H1 (cell line): Measurements from ENCODE around the gene SVIL. TPM values are rescaled to one million over a fixed set of nuclear protein-coding genes. Genes with fewer than 3 reads are reported as not detected.

ENCODE experiments used
- CTCF ChIA-PET: fragments of 300-600 bp; sonication (Branson Sonifier 250); formaldehyde crosslinking; loops from one replicate; lab custom pipeline; 2021; ENCODE audit not compliant: partially characterized antibody; lab: Charles Lee
- POLR2A ChIA-PET: fragments of 300-600 bp; sonication (Branson Sonifier 250); formaldehyde crosslinking; loops from one replicate; lab custom pipeline; 2021; ENCODE audit warnings: inconsistent platforms; ENCODE audit not compliant: partially characterized antibody; lab: Charles Lee
- DNase-seq, 2 experiments: peaks; one replicate each; pipeline versions ENCODE4 v3.0.0 to v3.0.0-alpha.2; 2010 to 2022; ENCODE audit warnings: low spot score in 2 of 2, low read depth in 1 of 2, mixed read lengths in 1 of 2
- FAIRE-seq: peaks from 2 replicates; lab custom pipeline; 2011; peaks lifted over from hg19 to GRCh38; lab: Jason Lieb, UNC
- H2AFZ ChIP-seq: 2 replicates; pipeline ENCODE4 v1.8.1; 2012; ENCODE audit warnings: low read length, inconsistent platforms
- H2AK5ac ChIP-seq: 2 replicates; pipeline ENCODE4 v1.6.1; 2013; ENCODE audit warnings: low read depth, low read length
- H2BK120ac ChIP-seq: replicated peaks from 2 replicates; pipeline ENCODE3; 2013; ENCODE audit warnings: low read depth, low read length, inconsistent platforms
- H2BK12ac ChIP-seq: 2 replicates; pipeline ENCODE4 v1.6.1; 2013; ENCODE audit warnings: low read depth, low read length
- H2BK15ac ChIP-seq: 2 replicates; pipeline ENCODE4 v1.6.1; 2013; ENCODE audit warnings: low read length
- H2BK20ac ChIP-seq: 2 replicates; pipeline ENCODE4 v1.6.1; 2013; ENCODE audit warnings: low read length
- H2BK5ac ChIP-seq: 2 replicates; pipeline ENCODE4 v1.6.1; 2013; ENCODE audit warnings: low read depth, low read length
- H3K14ac ChIP-seq: 2 replicates; pipeline ENCODE4 v1.6.1; 2013; ENCODE audit warnings: inconsistent platforms; ENCODE audit not compliant: insufficient read length
- H3K18ac ChIP-seq: 2 replicates; pipeline ENCODE4 v1.6.1; 2013; ENCODE audit warnings: low read length; ENCODE audit errors: extremely low read depth
- H3K23ac ChIP-seq: 2 replicates; pipeline ENCODE4 v1.6.1; 2013; ENCODE audit warnings: inconsistent platforms; ENCODE audit not compliant: insufficient read length
- H3K23me2 ChIP-seq: 2 replicates; pipeline ENCODE4 v1.6.1; 2013; ENCODE audit warnings: low read depth, low read length
- H3K27ac ChIP-seq: 2 replicates; pipeline ENCODE4 v1.6.1; 2011; ENCODE audit warnings: low read depth, low read length, inconsistent platforms
- H3K27me3 ChIP-seq, 4 experiments: replicated peaks in 1 of 4; 1 replicate in 1 of 4; 2 replicates in 3 of 4; pipeline versions ENCODE4 v1.6.1 to v1.8.1; 2011 to 2013; ENCODE audit warnings: low read length in 3 of 4, mild to moderate bottlenecking in 3 of 4, inconsistent platforms in 2 of 4, mixed read lengths in 2 of 4, moderate library complexity in 1 of 4; ENCODE audit not compliant: control insufficient read depth in 3 of 4, insufficient read depth in 3 of 4; ENCODE audit errors: extremely low read depth in 1 of 4
- H3K36me3 ChIP-seq, 4 experiments: 2 replicates each; pipeline versions ENCODE4 v1.6.1 to v1.8.1; 2011 to 2013; ENCODE audit warnings: mild to moderate bottlenecking in 4 of 4, low read length in 3 of 4, moderate library complexity in 2 of 4, control low read depth in 1 of 4, inconsistent platforms in 1 of 4; ENCODE audit not compliant: insufficient read depth in 4 of 4, control insufficient read depth in 2 of 4
- H3K4ac ChIP-seq: replicated peaks from 2 replicates; pipeline ENCODE3; 2013; ENCODE audit warnings: low read length, low read depth, mixed read lengths, inconsistent platforms; ENCODE audit not compliant: insufficient read length
- H3K4me1 ChIP-seq, 4 experiments: replicated peaks in 1 of 4; 1 replicate in 1 of 4; 2 replicates in 3 of 4; pipeline versions ENCODE4 v1.6.1 to v1.8.1; 2011 to 2013; ENCODE audit warnings: low read length in 3 of 4, inconsistent platforms in 2 of 4, mixed read lengths in 1 of 4; ENCODE audit not compliant: insufficient read depth in 4 of 4, control insufficient read depth in 3 of 4
- H3K4me2 ChIP-seq, 2 experiments: 2 replicates each; pipeline versions ENCODE4 v1.6.1 to v1.8.1; 2011 to 2013; ENCODE audit warnings: low read depth in 2 of 2, low read length in 2 of 2, control low read depth in 1 of 2, inconsistent platforms in 1 of 2, mild to moderate bottlenecking in 1 of 2; ENCODE audit not compliant: insufficient read depth in 1 of 2
- H3K4me3 ChIP-seq, 4 experiments: fragments of 200-600, 300-600 bp in 1 of 4; sonication (generic), shearing (Covaris generic), sonication (Bioruptor Twin) in 1 of 4; 2 replicates each; pipeline versions ENCODE4 v1.5.1 to v1.8.1; 2011 to 2016; ENCODE audit warnings: low read length in 4 of 4, low read depth in 3 of 4, control low read depth in 2 of 4, inconsistent platforms in 2 of 4, mild to moderate bottlenecking in 2 of 4, mixed read lengths in 1 of 4, moderate library complexity in 1 of 4; ENCODE audit not compliant: insufficient read depth in 2 of 4; ENCODE audit errors: extremely low read depth in 1 of 4
- H3K56ac ChIP-seq: replicated peaks from 2 replicates; pipeline ENCODE3; 2013; ENCODE audit warnings: low read depth, mild to moderate bottlenecking, mixed read lengths, low read length, inconsistent platforms; ENCODE audit not compliant: insufficient read length
- H3K79me1 ChIP-seq: 2 replicates; pipeline ENCODE4 v1.6.1; 2013; ENCODE audit warnings: low read depth, low read length, control low read depth
- H3K79me2 ChIP-seq, 2 experiments: 2 replicates each; pipeline versions ENCODE4 v1.6.1 to v1.8.1; 2012 to 2013; ENCODE audit warnings: low read length in 2 of 2, mild to moderate bottlenecking in 2 of 2, inconsistent platforms in 1 of 2; ENCODE audit not compliant: insufficient read depth in 2 of 2, control insufficient read depth in 1 of 2
- H3K9ac ChIP-seq, 4 experiments: replicated peaks in 1 of 4; 1 replicate in 1 of 4; 2 replicates in 3 of 4; pipeline versions ENCODE4 v1.6.1 to v1.8.1; 2011 to 2013; ENCODE audit warnings: low read depth in 3 of 4, low read length in 3 of 4, control low read depth in 2 of 4, mild to moderate bottlenecking in 2 of 4, moderate library complexity in 2 of 4, inconsistent platforms in 1 of 4; ENCODE audit errors: extremely low read depth in 1 of 4
- H3K9me3 ChIP-seq, 2 experiments: 2 replicates each; pipeline versions ENCODE4 v1.6.1 to v1.8.1; 2012 to 2013; ENCODE audit warnings: mild to moderate bottlenecking in 2 of 2, moderate library complexity in 2 of 2, control low read depth in 1 of 2, inconsistent platforms in 1 of 2, low read depth in 1 of 2, low read length in 1 of 2, mixed read lengths in 1 of 2; ENCODE audit not compliant: insufficient read depth in 2 of 2
- H4K20me1 ChIP-seq, 2 experiments: replicated peaks in 1 of 2; 2 replicates each; pipeline versions ENCODE3 to v1.8.1; 2011 to 2013; ENCODE audit warnings: inconsistent platforms in 2 of 2, low read length in 2 of 2, mild to moderate bottlenecking in 1 of 2; ENCODE audit not compliant: insufficient read depth in 2 of 2, control insufficient read depth in 1 of 2
- H4K5ac ChIP-seq: 2 replicates; pipeline ENCODE4 v1.6.1; 2013; ENCODE audit warnings: low read length, low read depth, mixed read lengths, inconsistent platforms; ENCODE audit not compliant: insufficient read length
- H4K8ac ChIP-seq: 2 replicates; pipeline ENCODE4 v1.8.0; 2013; ENCODE audit warnings: mild to moderate bottlenecking, moderate library complexity, low read length, inconsistent platforms; ENCODE audit not compliant: insufficient read depth; ENCODE audit errors: extremely low read depth
- H4K91ac ChIP-seq: replicated peaks from 2 replicates; pipeline ENCODE3; 2013; ENCODE audit warnings: low read length, mixed read lengths, inconsistent platforms; ENCODE audit not compliant: insufficient read length
- ATF3 ChIP-seq: IDR thresholded peaks from 2 replicates; pipeline ENCODE4 v1.6.1; 2011; ENCODE audit warnings: low read depth, mild to moderate bottlenecking, low read length; ENCODE audit not compliant: insufficient read depth
- BRCA1 ChIP-seq: IDR thresholded peaks from 2 replicates; pipeline ENCODE4 v1.6.1; 2012; ENCODE audit warnings: low read depth, low read length, improper control_type of control experiment
- CHD1 ChIP-seq: IDR thresholded peaks from 2 replicates; pipeline ENCODE4 v1.6.1; 2012; ENCODE audit warnings: low read depth, low read length, improper control_type of control experiment
- CTBP2 ChIP-seq: IDR thresholded peaks from 2 replicates; pipeline ENCODE4 v1.7.0; 2011; ENCODE audit warnings: borderline replicate concordance, mild to moderate bottlenecking, moderate library complexity, mixed read lengths, low read length; ENCODE audit not compliant: insufficient read depth, insufficient read length
- EGR1 ChIP-seq: IDR thresholded peaks from 2 replicates; pipeline ENCODE4 v1.6.1; 2011; ENCODE audit warnings: low read depth, low read length, borderline replicate concordance
- EP300 ChIP-seq, 2 experiments: IDR thresholded peaks; 1 replicate in 1 of 2; 2 replicates in 1 of 2; pipeline ENCODE4 v1.6.1; 2011 to 2012; ENCODE audit warnings: low read depth in 2 of 2, low read length in 2 of 2, mild to moderate bottlenecking in 2 of 2, borderline replicate concordance in 1 of 2, inconsistent platforms in 1 of 2, moderate library complexity in 1 of 2
- JUND ChIP-seq: IDR thresholded peaks from 2 replicates; pipeline ENCODE4 v1.6.1; 2011; ENCODE audit warnings: mild to moderate bottlenecking, improper control_type of control experiment, low read length
- KDM5A ChIP-seq: fragments of 200-600 bp; IDR thresholded peaks from 2 replicates; pipeline ENCODE4 v1.7.1; 2012; ENCODE audit warnings: mild to moderate bottlenecking, low read length, inconsistent platforms, mixed read lengths
- POLR2A ChIP-seq, 2 experiments: IDR thresholded peaks; 1 replicate in 1 of 2; 2 replicates in 1 of 2; pipeline ENCODE4 v1.6.1; 2011; ENCODE audit warnings: low read depth in 2 of 2, low read length in 2 of 2, mild to moderate bottlenecking in 2 of 2; ENCODE audit errors: control extremely low read depth in 1 of 2
- RNF2 ChIP-seq: fragments of 200-900, 300-1000 bp; sonication (generic); IDR thresholded peaks from 2 replicates; pipeline ENCODE4 v1.7.1; 2016; ENCODE audit warnings: borderline replicate concordance, low read depth, mild to moderate bottlenecking, antibody characterized with exemption, low read length; ENCODE audit not compliant: poor library complexity, severe bottlenecking; ENCODE audit errors: missing control alignments
- RXRA ChIP-seq: IDR thresholded peaks from 2 replicates; pipeline ENCODE4 v1.6.1; 2011; ENCODE audit warnings: low read depth, mild to moderate bottlenecking, low read length, moderate library complexity; ENCODE audit not compliant: insufficient read depth
- WGBS, 2 experiments: shearing (Covaris generic) in 1 of 2; methylation state at CpG; one replicate each; pipeline versions ENCODE4 v1.1.6 to v1.1.7; 2013 to 2015; ENCODE audit warnings: low lambda C conversion rate in 2 of 2, mixed read lengths in 2 of 2, inconsistent platforms in 1 of 2, low coverage in 1 of 2, missing lambda C conversion rate in 1 of 2; ENCODE audit not compliant: insufficient replicate concordance in 2 of 2, insufficient coverage in 1 of 2, insufficient read length in 1 of 2; ENCODE audit errors: extremely low coverage in 1 of 2, missing lambda C conversion rate in 1 of 2; 5-methylcytosine and 5-hydroxymethylcytosine counted together
- polyA plus RNA-seq, 7 experiments: library from polyadenylated mRNA; depleted of rRNA in 3 of 7; stranded (reverse) in 5 of 7; unstranded in 2 of 7; fragments of >200 nt in 5 of 7; fragments of 200-250 nt in 2 of 7; gene quantifications; 1 replicate in 5 of 7; 2 replicates in 1 of 7; 4 replicates in 1 of 7; pipeline versions ENCODE4 v1.2.1 to v1.2.3, GENCODE V29; 2011 to 2013; ENCODE audit warnings: missing spikeins in 2 of 7, mixed read lengths in 2 of 7
- total RNA-seq: library from RNA; stranded (reverse); fragmentation: NEBNext Ultra II Directional; extraction: Animal tissue kit (Norgen Biotek cat#: 25700); gene quantifications from 2 replicates; pipeline ENCODE4 v1.2.1, GENCODE V29; 2021

SVIL gene
- total and polyA plus RNA-seq, 2 of the 8 experiments (the other 6 are each of a cell fraction or from before 2014, with no cell fraction given): 4.7 to 15.4 TPM

DNA sequence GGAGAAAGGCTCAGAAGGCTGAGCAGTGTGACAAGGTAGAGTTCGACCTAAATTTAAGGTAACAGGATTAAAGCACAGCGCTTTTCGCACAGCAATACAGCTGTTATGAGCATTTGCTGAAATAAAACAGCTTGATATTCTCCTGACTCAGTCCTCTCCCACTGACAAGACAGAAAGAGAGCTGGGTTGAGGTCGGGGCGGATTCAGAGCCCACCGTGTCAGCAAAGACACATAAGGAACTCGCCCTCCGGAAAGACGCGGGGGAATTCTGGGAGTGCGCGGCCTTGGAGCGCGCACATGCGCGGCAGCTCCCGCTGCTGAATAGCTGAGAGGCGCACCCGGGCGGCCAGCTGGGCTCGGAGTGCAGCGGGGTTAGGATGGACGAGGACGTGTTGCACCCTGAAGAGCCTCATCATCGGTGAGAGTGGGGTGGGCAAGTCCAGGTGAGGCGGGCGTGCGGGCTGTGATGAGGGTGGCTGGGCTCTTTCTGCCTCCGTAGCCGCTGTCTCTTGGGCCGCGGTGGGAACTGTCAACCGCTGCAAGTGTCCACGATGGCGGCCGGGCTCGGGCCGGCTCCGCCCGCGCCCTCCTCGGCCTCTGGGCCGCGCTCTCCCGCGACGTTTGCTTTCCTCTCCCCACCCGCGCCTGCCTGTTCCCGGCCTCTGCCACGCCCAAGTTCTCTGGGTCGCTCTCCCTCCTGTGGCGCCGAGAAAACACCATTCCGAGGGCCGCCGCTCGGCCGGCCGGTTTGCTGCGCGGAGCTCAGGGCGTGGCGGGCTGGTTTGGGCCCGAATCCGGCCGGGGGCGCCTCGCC, 225.3 kb downstream of the SVIL start:
- H4K20me1 ChIP-seq: no peaks in the 10 kb centered on the region
- DNase-seq: no peak
- H3K18ac ChIP-seq: no peak overlapping the region
- H4K91ac ChIP-seq: no peak overlapping the region
- no peak overlapping the region for H3K4ac ChIP-seq
- H3K27me3 ChIP-seq: no peaks in the 10 kb centered on the region
- no peaks in the 10 kb centered on the region for H3K79me1 ChIP-seq
- H3K27ac ChIP-seq: no peak overlapping the region
- H3K79me2 ChIP-seq: no peaks in the 10 kb centered on the region
- no peak overlapping the region for H2BK15ac ChIP-seq
- no peak overlapping the region for H2BK120ac ChIP-seq
- no peak overlapping the region for H3K9ac ChIP-seq
- H3K23me2 ChIP-seq: no peaks in the 10 kb centered on the region
- no peaks in the 10 kb centered on the region; a peak in 1 of 8 replicates for H3K36me3 ChIP-seq
- H3K4me1 ChIP-seq: no peaks in the 10 kb centered on the region
- no peak overlapping the region for H2BK12ac ChIP-seq
- H3K23ac ChIP-seq: no peak overlapping the region
- WGBS, 2 experiments: 97% methylated on average over 46 of the region's 69 CpGs; no CpG with 5 or more reads in 1 of the 2 experiments
- H3K9me3 ChIP-seq: peaks cover 29 to 31% of the 10 kb centered on the region in 2 experiments
- H2AFZ ChIP-seq: no peak overlapping the region
- no peak for FAIRE-seq
- no peak overlapping the region for H3K56ac ChIP-seq
- no peak overlapping the region for H3K14ac ChIP-seq
- no peak overlapping the region for H3K4me3 ChIP-seq
- no peak overlapping the region for H2AK5ac ChIP-seq
- CTCF ChIA-PET: interaction anchor here (2.8 kb wide), 1 partner anchor 17 kb away, joined by 13 read pairs; no protein-coding TSS in a partner anchor
- no peak overlapping the region for H4K5ac ChIP-seq
- H3K4me2 ChIP-seq: no peak overlapping the region
- POLR2A ChIA-PET: no interaction called here
- no peak overlapping the region for H2BK5ac ChIP-seq
- H4K8ac ChIP-seq: no peak overlapping the region
- no peak overlapping the region for H2BK20ac ChIP-seq
- TF ChIP-seq CTBP2: no peak
- TF ChIP-seq EGR1: no peak
- TF ChIP-seq JUND: no peak
- TF ChIP-seq ATF3: no peak
- TF ChIP-seq RXRA: no peak
- no peak for TF ChIP-seq BRCA1
- no peak for TF ChIP-seq CHD1
- no peak for TF ChIP-seq EP300 (IDR thresholded peaks at IDR 0.05; ENCODE audit: borderline replicate concordance in 1 of 2, low read depth in 2 of 2, low read length in 2 of 2)
- TF ChIP-seq POLR2A (IDR thresholded peaks at IDR 0.05; ENCODE audit: control extremely low read depth in 1 of 2, low read depth in 2 of 2, low read length in 2 of 2): no peak
- TF ChIP-seq KDM5A: no peak
- TF ChIP-seq RNF2: no peak
